Measurements from ENCODE around the gene SIN3A. TPM values are rescaled to one million over a fixed set of nuclear protein-coding genes. Genes with fewer than 3 reads are reported as not detected.
A peak's percentile ranks its signal among the peaks of the same experiment; 100 is the strongest.

The SIN3A gene
- total and polyA plus RNA-seq, 2 donors (not counting 1 experiment from before 2014, with no cell fraction given), result 23.0 to 27.2 TPM

- Histone ChIP-seq H3K27me3 (ENCODE audit: control insufficient read depth, insufficient read depth, low read length) (no peaks in the 10 kb centered on the region), H3K9me3 (ENCODE audit: control insufficient read depth, insufficient read depth, low read depth, low read length) (no peaks in the 10 kb centered on the region), H3K4me2 (ENCODE audit: extremely low read depth, insufficient read depth, low read length) (peak overlapping the region; percentile 99), H3K36me3 (ENCODE audit: control insufficient read depth, insufficient read depth, low read length) (no peaks in the 10 kb centered on the region), H3K9ac (ENCODE audit: insufficient read depth, low read length) (no peak overlapping the region), H3K27ac (ENCODE audit: insufficient read depth, low read length) (no peak overlapping the region), H2AFZ (ENCODE audit: low read length) (no peak overlapping the region), H3K4me3 (replicated peaks in 1 of 4; ENCODE audit: control extremely low read depth in 1 of 4, insufficient read depth in 1 of 4, low read depth in 3 of 4, low read length in 4 of 4) (peak overlapping the region in 2 of 4 experiments; percentile 76 to 90), H4K20me1 (ENCODE audit: control insufficient read depth, extremely low read depth, insufficient read depth, low read length) (no peaks in the 10 kb centered on the region), H3K79me2 (ENCODE audit: control insufficient read depth, insufficient read depth, low read length) (peaks cover 8% of the 10 kb centered on the region), H3K4me1 (ENCODE audit: control insufficient read depth, extremely low read depth, insufficient read depth, low read length) (peaks cover 7% of the 10 kb centered on the region)
- TF ChIP-seq EZH2 (IDR thresholded peaks at IDR 0.05; ENCODE audit: low read length, missing control alignments), result no peak
- TF ChIP-seq, protein P1, sequence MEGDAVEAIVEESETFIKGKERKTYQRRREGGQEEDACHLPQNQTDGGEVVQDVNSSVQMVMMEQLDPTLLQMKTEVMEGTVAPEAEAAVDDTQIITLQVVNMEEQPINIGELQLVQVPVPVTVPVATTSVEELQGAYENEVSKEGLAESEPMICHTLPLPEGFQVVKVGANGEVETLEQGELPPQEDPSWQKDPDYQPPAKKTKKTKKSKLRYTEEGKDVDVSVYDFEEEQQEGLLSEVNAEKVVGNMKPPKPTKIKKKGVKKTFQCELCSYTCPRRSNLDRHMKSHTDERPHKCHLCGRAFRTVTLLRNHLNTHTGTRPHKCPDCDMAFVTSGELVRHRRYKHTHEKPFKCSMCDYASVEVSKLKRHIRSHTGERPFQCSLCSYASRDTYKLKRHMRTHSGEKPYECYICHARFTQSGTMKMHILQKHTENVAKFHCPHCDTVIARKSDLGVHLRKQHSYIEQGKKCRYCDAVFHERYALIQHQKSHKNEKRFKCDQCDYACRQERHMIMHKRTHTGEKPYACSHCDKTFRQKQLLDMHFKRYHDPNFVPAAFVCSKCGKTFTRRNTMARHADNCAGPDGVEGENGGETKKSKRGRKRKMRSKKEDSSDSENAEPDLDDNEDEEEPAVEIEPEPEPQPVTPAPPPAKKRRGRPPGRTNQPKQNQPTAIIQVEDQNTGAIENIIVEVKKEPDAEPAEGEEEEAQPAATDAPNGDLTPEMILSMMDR (conservative IDR thresholded peaks at IDR 0.05 in 1 of 2, IDR thresholded peaks at IDR 0.05 in 1 of 2; ENCODE audit: low read depth in 1 of 2, low read length in 2 of 2), result no peak
- peak in 1 of 2 donors; percentile 5 for DNase-seq (ENCODE audit: low read depth in 2 of 2)
Observed at GRCh38 chr15:75456710-75457109, 5.2 kb upstream of the SIN3A start.

DNA sequence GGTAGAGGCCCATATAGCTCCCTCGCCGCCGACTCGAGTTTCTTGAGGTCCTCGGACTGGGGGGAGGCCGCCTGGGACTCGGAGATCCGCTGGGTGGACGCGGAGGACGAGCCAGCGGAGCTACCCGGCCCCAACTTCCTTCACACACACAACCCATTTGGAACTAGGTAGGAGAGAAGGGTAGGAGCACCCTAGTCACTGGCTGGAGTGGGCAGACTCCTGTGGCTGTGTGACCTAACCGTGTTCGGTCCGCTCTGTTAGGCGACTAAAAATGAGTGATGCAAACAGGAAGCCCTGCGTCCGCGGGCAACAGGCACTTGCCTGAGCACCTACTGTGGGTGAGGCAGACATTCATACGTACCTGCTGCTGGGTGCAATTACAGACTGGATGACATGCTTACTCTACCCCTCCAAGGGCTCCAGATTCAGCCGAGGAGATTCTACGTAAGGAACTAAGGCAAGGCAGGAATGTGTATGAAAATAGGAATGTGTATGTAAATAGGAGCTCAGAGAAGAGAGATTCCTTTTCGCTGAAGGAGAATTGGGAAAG, 4.6 kb upstream of the SIN3A start:
- Histone ChIP-seq H3K79me2 (ENCODE audit: control insufficient read depth, insufficient read depth, low read length) (peaks cover 8% of the 10 kb centered on the region), H3K27ac (ENCODE audit: insufficient read depth, low read length) (peak overlapping the region; percentile 94), H3K36me3 (ENCODE audit: control insufficient read depth, insufficient read depth, low read length) (no peaks in the 10 kb centered on the region), H3K4me3 (replicated peaks in 1 of 4; ENCODE audit: control extremely low read depth in 1 of 4, insufficient read depth in 1 of 4, low read depth in 3 of 4, low read length in 4 of 4) (peak overlapping the region; percentile 61 to 90 (median 76)), H3K4me1 (ENCODE audit: control insufficient read depth, extremely low read depth, insufficient read depth, low read length) (peaks cover 7% of the 10 kb centered on the region), H3K4me2 (ENCODE audit: extremely low read depth, insufficient read depth, low read length) (peak overlapping the region; percentile 99), H4K20me1 (ENCODE audit: control insufficient read depth, extremely low read depth, insufficient read depth, low read length) (no peaks in the 10 kb centered on the region), H3K27me3 (ENCODE audit: control insufficient read depth, insufficient read depth, low read length) (no peaks in the 10 kb centered on the region), H3K9me3 (ENCODE audit: control insufficient read depth, insufficient read depth, low read depth, low read length) (no peaks in the 10 kb centered on the region), H2AFZ (ENCODE audit: low read length) (peak overlapping the region; percentile 92), H3K9ac (ENCODE audit: insufficient read depth, low read length) (peak overlapping the region; percentile 81)
- TF ChIP-seq, protein P1 (conservative IDR thresholded peaks at IDR 0.05 in 1 of 2, IDR thresholded peaks at IDR 0.05 in 1 of 2; ENCODE audit: low read depth in 1 of 2, low read length in 2 of 2), result no peak
- no peak for TF ChIP-seq EZH2 (IDR thresholded peaks at IDR 0.05; ENCODE audit: low read length, missing control alignments)
- DNase-seq (ENCODE audit: low read depth in 2 of 2), result peak; percentile 33 to 74

DNA sequence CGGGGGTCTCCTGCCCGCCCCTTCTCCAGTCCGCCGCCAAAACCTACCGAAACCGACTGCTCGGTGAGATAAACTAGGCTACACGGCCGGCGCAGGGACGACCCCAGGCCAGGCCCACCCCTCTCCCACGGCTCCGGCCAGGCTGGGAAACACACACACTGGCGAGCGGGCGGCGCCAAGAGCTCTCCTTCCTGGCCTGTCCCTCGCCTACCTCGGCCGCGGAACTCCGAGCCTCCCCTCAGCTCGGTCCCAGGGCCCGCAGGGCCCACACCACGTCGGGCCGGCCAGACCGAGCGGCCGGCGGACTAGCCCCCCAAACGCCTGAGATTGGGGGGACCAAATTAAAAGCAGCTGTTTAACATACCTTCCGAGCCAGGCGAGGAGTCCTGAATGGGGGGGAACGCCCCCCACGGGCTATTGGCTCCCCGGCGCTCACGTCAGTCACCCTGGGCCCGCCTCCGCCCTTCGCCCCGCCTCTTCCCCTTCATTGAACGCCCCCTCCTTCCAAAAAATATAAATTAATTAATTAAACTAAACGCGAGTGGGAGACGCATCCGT, 4.0 kb upstream of the SIN3A start:
- no peaks in the 10 kb centered on the region for H3K27me3 ChIP-seq (ENCODE audit: control insufficient read depth, insufficient read depth, low read length)
- H3K27ac ChIP-seq (ENCODE audit: insufficient read depth, low read length), result peak overlapping the region; percentile 94
- TF ChIP-seq, protein P1 (conservative IDR thresholded peaks at IDR 0.05 in 1 of 2, IDR thresholded peaks at IDR 0.05 in 1 of 2; ENCODE audit: low read depth in 1 of 2, low read length in 2 of 2), result no peak
- no peak for TF ChIP-seq EZH2 (IDR thresholded peaks at IDR 0.05; ENCODE audit: low read length, missing control alignments)
- no peaks in the 10 kb centered on the region for H3K9me3 ChIP-seq (ENCODE audit: control insufficient read depth, insufficient read depth, low read depth, low read length)
- H3K4me1 ChIP-seq (ENCODE audit: control insufficient read depth, extremely low read depth, insufficient read depth, low read length), result peaks cover 7% of the 10 kb centered on the region
- no peaks in the 10 kb centered on the region for H4K20me1 ChIP-seq (ENCODE audit: control insufficient read depth, extremely low read depth, insufficient read depth, low read length)
- H3K36me3 ChIP-seq (ENCODE audit: control insufficient read depth, insufficient read depth, low read length), result no peaks in the 10 kb centered on the region
- DNase-seq (ENCODE audit: low read depth in 2 of 2), result peak; percentile 67 to 74
- peak overlapping the region; percentile 61 to 90 (median 76) for H3K4me3 ChIP-seq (replicated peaks in 1 of 4; ENCODE audit: control extremely low read depth in 1 of 4, insufficient read depth in 1 of 4, low read depth in 3 of 4, low read length in 4 of 4)
- H3K4me2 ChIP-seq (ENCODE audit: extremely low read depth, insufficient read depth, low read length), result peak overlapping the region; percentile 99
- H2AFZ ChIP-seq (ENCODE audit: low read length), result peak overlapping the region; percentile 92
- H3K9ac ChIP-seq (ENCODE audit: insufficient read depth, low read length), result peak overlapping the region; percentile 81
- H3K79me2 ChIP-seq (ENCODE audit: control insufficient read depth, insufficient read depth, low read length), result peaks cover 8% of the 10 kb centered on the region
